ENCODE measurements around the gene DGKD. TPM values are rescaled to one million over a fixed set of nuclear protein-coding genes. Genes with fewer than 3 reads are reported as not detected.

Gene DGKD
- total RNA-seq, 2 experiments from 2014 or later: 147 to 156 TPM

GRCh38 chr2:233326500-233326899, 27.8 kb upstream of the DGKD start:
- no peak overlapping the region for H3K27ac ChIP-seq (ENCODE audit: low read depth in 1 of 2, low read length in 2 of 2)
- no peak overlapping the region for H3K4me3 ChIP-seq (ENCODE audit: low read length)
- H3K4me3 Mint-ChIP-seq: no peak overlapping the region
- POLR2A ChIA-PET: no interaction called here
- peaks cover 0 to 5% of the 10 kb centered on the region in 2 experiments for H3K9me3 ChIP-seq (ENCODE audit: control insufficient read depth in 1 of 2, insufficient read depth in 1 of 2, low read length in 2 of 2)
- intact Hi-C loops (cut with DNase I, micrococcal nuclease): no loop called here
- H3K4me1 ChIP-seq (ENCODE audit: insufficient read depth, low read length): peaks cover 30% of the 10 kb centered on the region
- no peaks in the 10 kb centered on the region for H3K36me3 ChIP-seq (ENCODE audit: insufficient read depth, low read length)
- TF ChIP-seq, protein P1, sequence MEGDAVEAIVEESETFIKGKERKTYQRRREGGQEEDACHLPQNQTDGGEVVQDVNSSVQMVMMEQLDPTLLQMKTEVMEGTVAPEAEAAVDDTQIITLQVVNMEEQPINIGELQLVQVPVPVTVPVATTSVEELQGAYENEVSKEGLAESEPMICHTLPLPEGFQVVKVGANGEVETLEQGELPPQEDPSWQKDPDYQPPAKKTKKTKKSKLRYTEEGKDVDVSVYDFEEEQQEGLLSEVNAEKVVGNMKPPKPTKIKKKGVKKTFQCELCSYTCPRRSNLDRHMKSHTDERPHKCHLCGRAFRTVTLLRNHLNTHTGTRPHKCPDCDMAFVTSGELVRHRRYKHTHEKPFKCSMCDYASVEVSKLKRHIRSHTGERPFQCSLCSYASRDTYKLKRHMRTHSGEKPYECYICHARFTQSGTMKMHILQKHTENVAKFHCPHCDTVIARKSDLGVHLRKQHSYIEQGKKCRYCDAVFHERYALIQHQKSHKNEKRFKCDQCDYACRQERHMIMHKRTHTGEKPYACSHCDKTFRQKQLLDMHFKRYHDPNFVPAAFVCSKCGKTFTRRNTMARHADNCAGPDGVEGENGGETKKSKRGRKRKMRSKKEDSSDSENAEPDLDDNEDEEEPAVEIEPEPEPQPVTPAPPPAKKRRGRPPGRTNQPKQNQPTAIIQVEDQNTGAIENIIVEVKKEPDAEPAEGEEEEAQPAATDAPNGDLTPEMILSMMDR (IDR thresholded peaks at IDR 0.05): no peak
- no peaks in the 10 kb centered on the region for H3K27me3 ChIP-seq (ENCODE audit: control insufficient read depth in 1 of 2, insufficient read depth in 2 of 2, low read length in 2 of 2)
- CTCF ChIA-PET: no interaction called here
- H3K27me3 Mint-ChIP-seq: no peaks in the 10 kb centered on the region
- H3K9me3 Mint-ChIP-seq: peaks cover under 1% of the 10 kb centered on the region
- H3K36me3 Mint-ChIP-seq (ENCODE audit: low read depth): no peaks in the 10 kb centered on the region
- H3K4me1 Mint-ChIP-seq (ENCODE audit: low read depth): peaks cover 31% of the 10 kb centered on the region
- DNase-seq: no peak
- no peak for ATAC-seq (ENCODE audit: poor library complexity)
- no peak overlapping the region for H3K27ac Mint-ChIP-seq

DNA sequence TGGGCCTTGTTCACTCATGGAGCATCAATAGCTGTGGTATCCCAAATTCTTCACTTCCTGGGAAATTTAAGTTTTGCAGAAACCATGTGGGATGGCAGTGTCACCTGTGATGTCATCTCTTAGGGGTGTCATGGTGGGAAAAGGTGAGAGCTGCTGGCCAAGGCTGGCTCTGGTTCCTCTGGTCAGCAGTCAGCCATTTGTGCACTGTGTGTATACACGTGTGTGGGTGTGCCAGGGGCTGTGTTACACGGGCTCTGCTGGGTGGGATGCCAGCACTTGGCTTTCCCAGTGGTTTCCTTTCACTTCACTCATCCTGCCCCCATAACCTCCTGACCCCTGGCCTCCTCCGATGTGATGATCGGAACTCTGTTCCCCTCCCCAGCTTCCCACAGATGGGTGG, 25.4 kb upstream of the DGKD start:
- ATAC-seq (ENCODE audit: poor library complexity) (no peak), DNase-seq (no peak)
- Histone ChIP-seq H3K36me3 (ENCODE audit: insufficient read depth, low read length) (no peaks in the 10 kb centered on the region), H3K27me3 (ENCODE audit: control insufficient read depth in 1 of 2, insufficient read depth in 2 of 2, low read length in 2 of 2) (no peaks in the 10 kb centered on the region), H3K4me3 (ENCODE audit: low read length) (no peak overlapping the region), H3K4me1 (ENCODE audit: insufficient read depth, low read length) (peaks cover 45% of the 10 kb centered on the region), H3K27ac (ENCODE audit: low read depth in 1 of 2, low read length in 2 of 2) (no peak overlapping the region), H3K9me3 (ENCODE audit: control insufficient read depth in 1 of 2, insufficient read depth in 1 of 2, low read length in 2 of 2) (peaks cover 0 to 5% of the 10 kb centered on the region in 2 experiments)
- Mint-ChIP-seq H3K4me1 (ENCODE audit: low read depth) (peaks cover 45% of the 10 kb centered on the region), H3K9me3 (peaks cover 3% of the 10 kb centered on the region), H3K4me3 (no peak overlapping the region), H3K36me3 (ENCODE audit: low read depth) (no peaks in the 10 kb centered on the region), H3K27me3 (no peaks in the 10 kb centered on the region), H3K27ac (peak overlapping the region; percentile 69)
- ChIA-PET CTCF (no interaction called here), POLR2A (no interaction called here)
- TF ChIP-seq, protein P1 (IDR thresholded peaks at IDR 0.05): no peak
- intact Hi-C loops (cut with DNase I, micrococcal nuclease): no loop called here

GRCh38 chr2:233329489-233330135, 24.7 kb upstream of the DGKD start:
- Histone ChIP-seq H3K9me3 (ENCODE audit: control insufficient read depth in 1 of 2, insufficient read depth in 1 of 2, low read length in 2 of 2) (peaks cover 0 to 5% of the 10 kb centered on the region in 2 experiments), H3K36me3 (ENCODE audit: insufficient read depth, low read length) (no peaks in the 10 kb centered on the region), H3K4me3 (ENCODE audit: low read length) (no peak overlapping the region), H3K4me1 (ENCODE audit: insufficient read depth, low read length) (peaks cover 52% of the 10 kb centered on the region), H3K27ac (ENCODE audit: low read depth in 1 of 2, low read length in 2 of 2) (no peak overlapping the region), H3K27me3 (ENCODE audit: control insufficient read depth in 1 of 2, insufficient read depth in 2 of 2, low read length in 2 of 2) (no peaks in the 10 kb centered on the region)
- no peak for DNase-seq
- no peak for ATAC-seq (ENCODE audit: poor library complexity)
- intact Hi-C loops (cut with DNase I, micrococcal nuclease): loop anchor here in 1 of 2 experiments (2.0 kb wide), 1 partner anchor 57 kb away; no protein-coding TSS in a partner anchor
- TF ChIP-seq, protein P1 (IDR thresholded peaks at IDR 0.05): no peak
- Mint-ChIP-seq H3K36me3 (ENCODE audit: low read depth) (no peaks in the 10 kb centered on the region), H3K4me3 (no peak overlapping the region), H3K27me3 (no peaks in the 10 kb centered on the region), H3K9me3 (peaks cover 3% of the 10 kb centered on the region), H3K4me1 (ENCODE audit: low read depth) (peaks cover 51% of the 10 kb centered on the region), H3K27ac (peak overlapping the region; percentile 69)
- POLR2A ChIA-PET: interaction anchor here (0.6 kb wide), 1 partner anchor 23 kb away, joined by 3 read pairs; no protein-coding TSS in a partner anchor
- CTCF ChIA-PET: no interaction called here

Data from CD4-positive, alpha-beta T cell (primary cell).